ENCODE data around the gene MAOB.

The MAOB gene

DNA sequence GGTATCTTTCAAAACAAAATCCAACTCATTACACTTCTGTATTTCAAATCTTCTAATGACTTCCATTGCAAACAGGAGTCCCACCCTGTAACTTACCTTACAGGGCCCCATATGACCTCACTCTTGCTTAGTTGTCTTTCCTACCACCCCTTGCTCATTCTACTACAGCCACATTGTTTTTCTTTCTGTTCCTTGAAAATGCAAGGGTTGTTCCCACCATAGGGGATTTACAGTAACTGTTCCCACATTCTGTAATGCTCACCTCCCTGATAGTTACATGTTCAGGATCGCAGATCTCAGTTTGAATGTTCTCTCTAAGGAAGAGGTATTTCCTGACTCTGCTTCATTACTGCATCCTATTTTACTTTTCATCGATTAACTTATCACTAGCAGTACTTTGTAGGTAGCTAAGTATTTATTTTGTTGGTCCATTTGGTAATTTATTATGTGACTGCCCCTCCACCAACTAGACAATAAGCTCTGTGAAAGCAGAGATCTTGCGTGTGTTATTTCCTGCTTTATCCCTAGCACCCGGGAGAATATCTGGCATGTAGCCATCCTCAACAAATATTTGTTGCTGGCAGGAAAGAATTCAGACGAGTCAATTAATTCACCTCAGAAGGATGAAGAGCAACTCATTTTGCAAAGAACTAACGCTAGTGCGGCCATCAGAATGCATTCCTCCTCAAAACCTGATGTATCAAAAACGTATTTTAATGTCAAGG lies 21.4 kb downstream of the MAOB start:
- DNase-seq (ENCODE audit: low spot score): no peak

- no peak for DNase-seq (ENCODE audit: low spot score)
Measured at GRCh38 chrX:43853225-43853828, 28.9 kb downstream of the MAOB start.

- DNase-seq (ENCODE audit: low spot score): no peak
Measured at GRCh38 chrX:43850629-43851028, 31.6 kb downstream of the MAOB start.

GRCh38 chrX:43849173-43849572 lies 33.1 kb downstream of the MAOB start:
- no peak for DNase-seq (ENCODE audit: low spot score)

DNA sequence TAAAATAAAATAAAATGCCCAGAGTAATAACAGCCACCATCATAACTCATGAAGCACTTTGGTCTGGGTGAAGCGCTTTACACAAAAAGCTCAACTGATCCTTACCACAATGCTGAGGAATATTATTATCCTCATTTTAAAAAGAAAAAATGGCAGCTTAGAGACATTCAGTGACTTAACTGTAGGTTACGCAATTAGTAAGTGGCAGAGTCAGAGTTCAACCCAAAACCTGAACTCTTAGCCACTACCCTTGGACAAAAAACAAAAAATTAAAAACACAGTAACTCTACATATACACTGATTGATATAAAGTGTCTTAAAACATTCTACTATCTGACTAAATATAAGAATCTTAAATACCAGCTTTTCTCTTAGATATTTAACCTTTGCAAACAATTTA lies 34.9 kb downstream of the MAOB start:
- no peak for DNase-seq (ENCODE audit: low spot score)

DNA sequence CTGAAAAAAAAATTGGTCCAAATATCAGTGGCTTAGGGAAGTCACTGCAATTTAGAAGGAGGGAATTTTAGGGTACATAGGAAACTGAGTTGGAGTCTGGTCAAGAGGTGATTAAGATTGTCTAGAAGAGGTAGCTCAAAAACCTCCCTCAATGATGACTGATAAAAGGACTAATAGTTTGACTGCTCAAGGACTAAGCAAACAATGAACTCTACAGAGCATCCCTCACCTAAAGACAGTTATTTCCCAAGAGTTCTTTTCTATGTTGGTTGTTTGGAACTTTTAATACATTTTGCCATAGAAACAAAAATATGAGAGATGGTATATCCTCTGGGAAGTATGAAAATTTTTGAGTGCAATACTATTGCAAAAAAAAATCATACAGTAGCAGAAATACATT lies 35.7 kb downstream of the MAOB start:
- DNase-seq (ENCODE audit: low spot score): no peak

GRCh38 chrX:43845776-43846175 lies 36.5 kb downstream of the MAOB start:
- DNase-seq (ENCODE audit: low spot score): no peak

GRCh38 chrX:43840265-43840664 lies 42.0 kb downstream of the MAOB start:
- no peak for DNase-seq (ENCODE audit: low spot score)

DNA sequence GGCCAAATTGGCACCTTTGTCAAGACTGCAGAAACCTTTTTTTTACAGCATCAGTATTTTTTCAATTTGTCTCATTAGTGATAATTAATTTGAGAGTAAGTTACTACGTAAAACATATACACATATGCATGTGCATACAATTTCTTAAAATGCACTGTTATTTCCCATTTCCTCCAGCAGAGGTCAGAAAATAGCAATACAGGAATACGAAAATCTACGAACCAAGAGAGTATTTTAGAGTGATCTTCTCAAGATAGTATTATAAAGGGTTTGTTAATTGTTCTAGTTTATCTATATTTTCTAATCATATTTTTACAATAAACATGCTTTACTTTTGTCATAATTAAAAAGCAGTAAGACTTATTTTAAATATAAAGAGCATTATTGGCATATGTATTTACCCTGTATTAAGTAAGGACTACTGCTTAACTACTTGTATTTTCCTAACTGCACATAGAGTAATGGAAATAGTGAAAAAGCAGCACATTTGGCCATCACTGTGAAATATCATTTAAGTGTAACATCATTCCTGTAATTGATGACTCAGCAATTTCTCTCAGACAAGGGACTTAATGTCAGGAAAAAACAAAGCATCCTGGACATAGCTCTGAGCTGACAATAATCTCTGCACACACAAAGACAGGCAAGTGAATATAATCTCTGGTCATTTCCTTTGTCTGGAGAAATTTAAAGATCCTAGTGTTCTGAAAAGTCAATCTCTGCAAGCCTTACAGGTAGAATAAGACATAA lies 45.6 kb downstream of the MAOB start:
- no peak for DNase-seq (ENCODE audit: low spot score)

GRCh38 chrX:43835559-43835958 lies 46.7 kb downstream of the MAOB start:
- no peak for DNase-seq (ENCODE audit: low spot score)

DNA sequence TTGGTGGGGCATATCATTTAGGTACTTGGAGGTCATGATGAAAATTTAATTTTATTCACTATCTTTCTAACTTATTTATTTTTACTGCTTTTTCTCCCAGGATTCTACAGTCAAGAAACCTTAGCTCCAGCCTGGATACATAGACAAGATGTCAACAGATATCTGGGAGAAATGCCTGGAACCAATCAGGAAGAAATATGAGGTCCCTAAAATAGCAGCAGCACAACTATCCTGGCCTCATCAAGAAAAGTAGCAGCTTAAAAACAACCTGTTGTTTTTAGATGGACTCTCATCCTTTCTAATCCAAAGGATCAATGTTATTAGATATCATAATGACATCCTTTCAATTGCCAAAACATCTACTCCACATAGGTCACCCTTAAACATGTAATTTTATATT lies 54.5 kb downstream of the MAOB start:
- DNase-seq (ENCODE audit: low spot score): no peak

GRCh38 chrX:43822014-43822413 lies 60.2 kb downstream of the MAOB start:
- no peak for DNase-seq (ENCODE audit: low spot score)

DNA sequence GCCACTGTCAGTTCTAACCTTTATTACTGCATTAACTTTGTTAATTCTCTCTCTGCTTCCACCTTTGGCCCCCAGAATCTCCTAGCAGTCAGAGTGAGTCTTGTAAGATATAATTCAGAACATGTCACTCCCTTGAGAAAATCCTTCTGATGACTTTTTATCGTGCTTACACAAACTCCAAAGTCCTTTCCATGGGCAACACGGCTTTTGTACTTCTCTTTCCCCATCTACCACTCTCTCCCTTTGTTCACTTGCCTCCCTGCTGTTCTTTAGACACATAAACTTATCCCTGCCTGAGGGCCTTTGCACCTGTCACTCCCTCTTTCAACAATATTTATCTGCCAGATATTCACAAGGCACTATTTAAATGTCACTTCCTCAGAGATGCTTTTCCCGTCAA lies 64.8 kb downstream of the MAOB start:
- no peak for DNase-seq (ENCODE audit: low spot score)

DNA sequence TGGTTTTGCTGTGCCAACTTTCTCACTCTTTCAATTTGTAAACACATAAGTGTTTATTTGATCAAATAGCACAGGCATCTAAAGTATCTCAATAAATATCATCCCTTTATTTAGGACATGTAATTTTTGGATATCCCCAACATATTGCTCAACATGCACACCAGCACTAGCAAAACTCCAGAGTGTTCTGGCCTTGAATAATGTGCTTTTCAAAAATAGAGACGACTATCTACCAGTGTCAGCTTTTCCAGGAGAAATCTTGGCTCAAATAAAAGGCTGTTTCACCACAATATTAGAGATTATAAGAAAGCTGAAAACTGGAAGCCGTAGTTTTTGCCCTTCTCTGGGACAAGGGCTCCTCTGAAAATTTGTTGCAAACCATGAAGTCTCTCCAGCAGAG lies 67.0 kb downstream of the MAOB start:
- no peak for DNase-seq (ENCODE audit: low spot score)

- DNase-seq (ENCODE audit: low spot score): no peak
Measured at GRCh38 chrX:43813898-43814297, 68.4 kb downstream of the MAOB start.

DNA sequence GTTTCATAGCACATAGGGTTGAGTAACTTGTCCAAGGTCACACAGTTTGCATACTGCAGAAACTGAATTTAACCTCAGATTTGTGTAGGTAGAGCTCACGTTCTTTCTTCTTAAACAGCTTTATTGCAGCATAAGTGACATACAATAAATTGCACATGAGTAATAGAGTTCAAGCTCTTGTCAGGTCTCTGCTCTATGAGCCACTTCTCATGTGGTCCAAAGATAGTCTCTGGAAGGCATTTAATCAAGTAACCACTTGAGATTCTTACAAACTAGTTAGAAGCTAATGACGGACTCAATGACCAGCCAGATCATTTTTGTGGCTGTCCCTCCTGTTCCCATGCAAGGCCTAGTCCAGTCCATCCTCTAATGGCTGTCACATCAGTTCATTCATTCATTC lies 68.9 kb downstream of the MAOB start:
- DNase-seq (ENCODE audit: low spot score): no peak

GRCh38 chrX:43809463-43809862 lies 72.8 kb downstream of the MAOB start:
- DNase-seq (ENCODE audit: low spot score): no peak

DNA sequence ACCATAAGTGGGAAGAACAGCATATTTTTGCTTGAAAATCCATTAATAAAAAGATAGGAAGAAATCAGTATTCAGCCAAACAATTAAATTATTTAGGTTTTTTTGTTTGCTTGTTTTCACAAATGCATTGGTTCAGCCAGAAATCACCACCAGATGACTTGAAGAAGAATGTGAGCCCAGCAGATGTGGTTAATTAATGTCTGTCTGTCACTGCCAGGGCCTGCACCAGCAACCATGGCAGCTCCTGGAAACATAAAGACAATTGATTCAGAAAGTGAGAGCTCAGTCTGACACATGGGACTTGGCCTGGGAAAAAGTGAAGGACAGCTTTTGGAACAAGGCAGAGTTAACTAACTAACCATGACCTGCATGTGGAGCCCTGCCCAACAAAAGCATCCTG lies 74.0 kb downstream of the MAOB start:
- no peak for DNase-seq (ENCODE audit: low spot score)

DNA sequence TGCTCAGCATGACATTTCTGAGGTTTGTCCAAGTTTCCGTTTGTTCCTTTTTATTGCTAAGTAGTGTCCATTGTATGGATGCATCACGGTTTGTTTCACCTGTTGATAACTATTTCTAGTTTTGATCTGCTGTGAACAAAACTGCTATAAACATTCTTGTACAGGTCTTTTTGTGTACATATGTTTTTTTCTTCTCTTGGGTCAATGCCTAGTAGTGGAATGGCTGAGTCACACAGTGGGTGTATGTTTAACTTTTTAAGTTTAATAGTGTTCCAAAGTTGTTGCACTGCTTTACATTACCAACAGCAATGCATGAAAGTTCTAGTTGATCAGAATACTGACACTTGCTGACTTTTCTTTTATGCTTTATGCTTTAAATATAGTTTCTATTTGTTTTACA lies 76.7 kb downstream of the MAOB start:
- DNase-seq (ENCODE audit: low spot score): no peak

- DNase-seq (ENCODE audit: low spot score): no peak
Measured at GRCh38 chrX:43804021-43804420, 78.2 kb downstream of the MAOB start.

DNA sequence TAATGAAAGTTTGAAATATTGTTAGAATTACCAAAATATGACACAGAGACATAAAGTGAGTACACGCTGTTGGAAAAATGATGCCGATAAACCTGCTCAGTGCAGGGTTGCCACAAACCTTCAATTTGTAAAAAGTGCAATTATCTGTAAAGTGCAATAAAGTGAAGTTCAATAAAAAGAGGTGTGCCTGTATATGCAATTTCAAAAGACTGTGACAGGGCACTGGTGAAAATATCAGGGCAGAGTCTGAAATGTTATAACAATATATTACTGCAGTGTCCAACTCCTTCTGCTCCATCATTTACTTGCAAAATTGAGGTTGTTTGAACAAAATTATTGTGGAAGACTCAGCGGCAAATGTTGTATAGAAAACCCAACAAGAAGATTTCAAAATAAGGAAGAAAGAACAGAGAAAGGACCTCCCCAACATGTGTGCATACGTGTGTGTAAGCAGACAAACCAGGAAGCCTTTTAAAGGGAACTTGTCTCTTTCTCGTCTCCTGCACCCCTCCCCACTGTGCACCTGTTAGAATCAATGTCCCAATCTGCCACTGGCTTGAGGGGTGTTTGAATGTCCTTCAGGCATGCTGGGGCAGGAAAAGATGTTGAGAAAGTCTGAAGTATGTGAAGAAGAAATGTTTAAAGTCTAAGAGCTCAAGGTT lies 96.2 kb downstream of the MAOB start:
- no peak for DNase-seq (ENCODE audit: low spot score)

GRCh38 chrX:43758044-43758443 lies 124.2 kb downstream of the MAOB start:
- DNase-seq (ENCODE audit: low spot score): no peak

DNA sequence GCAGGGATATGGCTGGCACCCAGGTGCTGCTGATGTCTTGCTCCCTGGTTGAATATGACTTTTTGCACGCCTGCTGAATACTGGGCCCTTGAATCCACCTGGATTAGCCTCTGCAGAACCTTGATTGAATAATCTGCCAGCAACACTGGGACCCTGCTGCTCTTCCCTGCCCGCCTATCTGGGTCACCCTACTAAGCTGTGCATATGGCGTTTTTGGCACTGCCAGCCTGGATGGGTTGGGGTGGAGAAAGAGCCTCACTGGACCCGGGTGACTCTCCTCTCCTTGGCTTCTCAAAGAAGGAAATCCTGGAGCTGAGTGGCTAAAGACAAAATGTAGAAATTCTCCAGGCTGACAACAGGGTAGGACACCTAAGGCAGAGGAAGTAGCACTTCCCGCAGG lies 126.2 kb downstream of the MAOB start:
- DNase-seq (ENCODE audit: low spot score): no peak
